GM18951 (cell line): Measurements from ENCODE around the gene AKAP13.
"Not testable (repeated sequence)": the region's sequence is repeated elsewhere in the genome, so short reads cannot be mapped to it uniquely, and the experiment has no call there.

Source experiments
- POLR2A ChIP-seq: IDR thresholded peaks from 4 replicates; pipeline ENCODE4 v1.6.1; 2011; ENCODE audit warnings: mild to moderate bottlenecking; ENCODE audit not compliant: insufficient read length, insufficient read depth; ENCODE audit errors: extremely low read depth
- in situ Hi-C: fragments of 300-500 bp; cut with MboI; formaldehyde crosslinking; loops from one replicate; pipeline ENCODE4 v1.12.0; 2022; ENCODE audit warnings: low sequenced_read_pairs, mixed read lengths, inconsistent platforms; ENCODE audit not compliant: unreplicated experiment

The AKAP13 gene

GRCh38 chr15:85423256-85423655 is 42.9 kb downstream of the AKAP13 start:
- TF ChIP-seq POLR2A: no peak
- in situ Hi-C loops: no loop called here

GRCh38 chr15:85424154-85424553 is 43.8 kb downstream of the AKAP13 start:
- no peak for TF ChIP-seq POLR2A
- in situ Hi-C loops: no loop called here

DNA sequence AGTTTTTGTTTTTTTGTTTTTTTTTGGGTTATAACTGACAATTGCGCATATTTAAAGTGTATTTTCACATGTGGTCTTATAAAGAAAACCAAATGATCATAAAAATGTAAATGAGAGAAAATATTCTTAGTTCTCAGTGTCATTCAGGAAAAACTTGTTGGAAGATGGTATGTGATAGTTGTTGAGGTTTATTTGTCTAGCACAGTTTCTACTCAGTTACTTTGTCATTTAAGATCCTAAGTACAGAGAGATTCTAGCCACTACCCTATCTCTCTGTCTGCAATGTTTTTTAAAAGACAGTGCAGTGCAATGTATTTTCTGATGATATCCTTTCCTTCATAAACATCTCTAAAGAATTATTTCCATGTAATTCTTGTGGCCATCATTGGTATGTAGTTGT is 46.1 kb downstream of the AKAP13 start:
- TF ChIP-seq POLR2A: no peak
- in situ Hi-C loops: no loop called here

GRCh38 chr15:85427286-85428028 is 47.1 kb downstream of the AKAP13 start:
- in situ Hi-C loops: no loop called here
- TF ChIP-seq POLR2A: no peak

- TF ChIP-seq POLR2A: no peak
Measured at GRCh38 chr15:85429522-85429921, 49.1 kb downstream of the AKAP13 start.

DNA sequence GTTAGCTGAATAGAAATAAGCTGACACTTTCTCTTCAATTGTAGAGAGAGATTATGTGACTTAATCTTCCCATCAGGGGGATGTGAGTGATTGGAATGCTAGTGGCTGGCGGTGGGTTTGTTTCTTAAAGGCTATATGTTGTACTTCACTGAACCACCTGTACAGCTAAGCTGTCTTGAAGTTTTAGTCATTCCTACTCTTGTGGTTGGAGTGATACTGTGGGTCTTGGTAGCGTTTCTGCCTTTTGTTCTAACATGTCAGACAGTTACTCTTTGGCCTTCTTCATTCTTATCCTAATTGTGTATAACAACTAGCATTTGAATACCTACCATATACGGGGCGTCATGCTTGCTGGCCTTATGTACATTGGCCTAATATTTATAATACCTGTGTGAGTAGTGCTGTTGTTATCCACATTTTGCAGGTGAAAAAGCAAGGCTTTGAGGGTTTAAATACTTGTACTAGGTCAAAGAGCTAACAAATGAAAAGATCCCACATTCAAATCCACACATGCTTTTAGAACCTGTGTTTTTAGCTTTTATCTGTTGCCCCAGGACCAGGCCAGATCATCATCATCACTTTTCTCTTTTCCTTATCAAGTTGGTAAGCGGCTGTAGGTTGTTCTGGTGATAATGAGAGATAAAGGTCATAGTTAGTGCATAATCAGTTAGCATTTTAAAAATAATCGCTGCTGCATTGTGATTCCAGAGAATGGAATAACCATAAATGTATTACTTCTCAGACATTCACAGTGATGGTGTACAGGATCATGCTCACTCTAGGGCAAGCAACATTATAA is 50.2 kb downstream of the AKAP13 start:
- TF ChIP-seq POLR2A: no peak
- in situ Hi-C loops: no loop called here

More at GRCh38 chr15:85429522-85429921, 49.1 kb downstream of the AKAP13 start:
- in situ Hi-C loops: no loop called here

DNA sequence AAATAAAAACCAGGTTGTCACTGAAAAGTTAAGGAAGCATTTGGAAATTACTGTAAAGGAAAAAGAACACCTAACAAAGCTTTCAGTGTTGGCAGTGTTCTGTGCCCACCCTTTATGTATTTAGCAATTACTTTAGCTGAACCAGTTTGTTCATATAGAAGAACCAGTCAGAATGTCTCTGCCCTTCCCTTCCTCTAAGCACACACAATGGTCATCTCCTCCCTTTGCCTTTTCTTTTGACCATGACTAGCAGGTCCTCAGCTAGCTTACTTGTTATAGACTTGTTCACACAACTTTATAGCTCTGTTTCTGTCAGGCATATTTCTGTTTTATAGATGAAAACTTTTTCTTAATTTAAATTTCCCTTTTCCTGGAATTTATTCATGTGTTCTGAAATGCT is 59.6 kb downstream of the AKAP13 start:
- in situ Hi-C loops: no loop called here
- no peak for TF ChIP-seq POLR2A

- TF ChIP-seq POLR2A: no peak
- in situ Hi-C loops: no loop called here
Measured at GRCh38 chr15:85440451-85440850, 60.0 kb downstream of the AKAP13 start.

DNA sequence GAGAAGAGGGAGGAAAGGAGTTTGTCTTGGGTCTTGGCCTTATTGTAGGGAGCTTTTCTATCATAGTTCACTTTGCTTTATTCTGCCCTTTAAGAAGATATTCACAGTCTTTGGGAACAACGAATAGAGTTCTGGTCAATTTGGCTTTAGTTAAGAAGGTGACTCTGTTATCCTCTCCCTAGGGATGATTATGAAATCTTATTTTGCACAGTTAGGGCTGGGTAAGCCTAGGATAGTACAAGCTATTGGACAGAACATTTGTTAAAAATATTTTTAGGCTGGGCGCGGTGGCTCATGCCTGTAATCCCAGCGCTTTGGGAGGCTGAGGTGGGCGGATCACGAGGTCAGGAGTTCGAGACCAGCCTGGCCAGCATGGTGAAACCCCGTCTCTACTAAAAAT is 61.5 kb downstream of the AKAP13 start:
- in situ Hi-C loops: not testable (repeated sequence)

- in situ Hi-C loops: no loop called here
- no peak for TF ChIP-seq POLR2A
Measured at GRCh38 chr15:85443046-85443445, 62.6 kb downstream of the AKAP13 start.

DNA sequence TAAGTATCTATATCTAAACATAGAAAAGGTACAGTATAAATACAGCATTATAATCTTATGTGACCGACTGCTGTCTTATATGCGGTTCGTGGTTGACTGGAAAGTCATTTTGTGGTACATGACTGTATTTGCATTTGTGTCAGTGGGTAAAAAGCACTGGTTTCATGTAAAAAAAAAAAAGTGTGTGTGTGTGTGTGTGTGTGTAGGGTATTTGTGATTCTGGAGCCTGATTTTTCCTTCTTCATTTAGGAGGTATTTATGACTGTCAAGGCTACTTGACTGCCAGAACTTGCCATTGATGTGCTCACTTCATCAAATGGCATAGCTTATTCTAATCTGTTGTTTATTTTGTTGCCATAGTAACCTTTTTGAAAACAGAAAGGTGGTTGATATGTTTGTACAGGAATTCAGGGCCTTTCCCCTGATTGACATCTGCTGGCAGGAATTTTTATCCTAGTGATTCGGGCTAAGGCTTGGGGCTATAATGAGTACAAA is 63.2 kb downstream of the AKAP13 start:
- in situ Hi-C loops: no loop called here
- TF ChIP-seq POLR2A: no peak

DNA sequence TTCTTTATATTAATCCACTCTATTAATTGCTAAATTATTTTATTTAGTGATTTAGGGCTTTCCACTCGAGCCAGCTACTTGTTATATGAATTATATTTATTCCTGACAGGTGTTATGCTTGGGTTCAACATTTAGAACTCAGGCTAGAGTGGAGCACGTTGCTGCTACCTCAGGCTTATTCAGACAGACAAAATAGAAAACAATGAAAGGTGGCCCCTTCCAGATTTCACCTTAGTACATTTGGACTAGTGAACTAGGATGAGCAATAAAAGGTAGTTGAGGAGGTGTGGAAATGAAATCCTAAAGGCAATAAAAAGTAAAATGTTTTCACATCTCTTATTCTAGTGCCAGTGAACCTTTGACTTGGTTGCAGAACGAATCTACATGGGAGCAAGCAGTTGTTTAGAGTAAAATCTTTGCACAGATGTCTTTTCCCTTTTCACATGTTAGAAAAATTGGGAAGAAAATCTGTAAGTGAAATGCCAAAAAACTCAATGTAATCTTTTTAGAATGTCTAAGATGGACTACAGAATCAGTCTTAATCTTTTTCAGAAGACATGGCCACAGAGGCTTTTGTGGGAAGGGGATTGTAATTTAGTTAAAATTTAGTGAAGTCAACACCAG is 63.8 kb downstream of the AKAP13 start:
- TF ChIP-seq POLR2A: no peak
- in situ Hi-C loops: no loop called here

- in situ Hi-C loops: no loop called here
- no peak for TF ChIP-seq POLR2A
Measured at GRCh38 chr15:85445361-85445760, 65.0 kb downstream of the AKAP13 start.
